WERI-Rb-1 (cell line): Measurements from ENCODE around the gene MEIOC.

Source experiments
- DNase-seq: peaks from one replicate; pipeline ENCODE4 v3.0.0-alpha.2; 2020
- H3K27ac ChIP-seq: fragments of 250-450 bp; sonication (Bioruptor Pico); 2 replicates; pipeline ENCODE4 v1.5.1; 2020; ENCODE audit warnings: mild to moderate bottlenecking, moderate library complexity
- H3K27me3 ChIP-seq: fragments of 250-450 bp; sonication (Bioruptor Pico); 2 replicates; pipeline ENCODE4 v1.5.1; 2021; ENCODE audit warnings: mild to moderate bottlenecking, low read depth, moderate library complexity; ENCODE audit not compliant: insufficient read depth, severe bottlenecking
- H3K36me3 ChIP-seq: fragments of 250-450 bp; sonication (Bioruptor Pico); 2 replicates; pipeline ENCODE4 v1.5.1; 2020; ENCODE audit warnings: mild to moderate bottlenecking, moderate library complexity
- H3K4me3 ChIP-seq: 2 replicates; pipeline ENCODE4 v1.5.1; 2011; ENCODE audit warnings: low read depth, mild to moderate bottlenecking, control low read depth, low read length
- H3K9me3 ChIP-seq: fragments of 250-450 bp; sonication (Bioruptor Pico); 2 replicates; pipeline ENCODE4 v1.5.1; 2021; ENCODE audit warnings: mild to moderate bottlenecking, moderate library complexity; ENCODE audit not compliant: severe bottlenecking
- CTCF ChIP-seq: IDR thresholded peaks from 2 replicates; pipeline ENCODE4 v1.5.1; 2011; ENCODE audit warnings: low read depth, mild to moderate bottlenecking, control low read depth, inconsistent platforms, low read length

The MEIOC gene

GRCh38 chr17:44655983-44656710 lies at the start of gene MEIOC:
TSS of gene MEIOC (plus strand) at chr17:44656468. CDS start at chr17:44656614, 146 bp downstream.
- no peaks in the 10 kb centered on the region for H3K36me3 ChIP-seq
- no peak within 1 kb of the TSS for H3K27ac ChIP-seq
- DNase-seq, result peak; percentile 57
- peaks cover 2% of the 10 kb centered on the region for H3K9me3 ChIP-seq
- peak within 1 kb of the TSS; percentile 46 for H3K4me3 ChIP-seq
- no peaks in the 10 kb centered on the region for H3K27me3 ChIP-seq
- no peak for TF ChIP-seq CTCF

- no peak for DNase-seq
- no peaks in the 10 kb centered on the region for H3K27me3 ChIP-seq
- no peak overlapping the region for H3K27ac ChIP-seq
- no peak overlapping the region for H3K4me3 ChIP-seq
- no peak for TF ChIP-seq CTCF
- H3K9me3 ChIP-seq, result peaks cover 4% of the 10 kb centered on the region
- H3K36me3 ChIP-seq, result no peaks in the 10 kb centered on the region
Measured at GRCh38 chr17:44606658-44607057, 49.6 kb upstream of the MEIOC start.

GRCh38 chr17:44607836-44608690 lies 48.2 kb upstream of the MEIOC start:
- H3K36me3 ChIP-seq, result no peaks in the 10 kb centered on the region
- no peaks in the 10 kb centered on the region for H3K27me3 ChIP-seq
- H3K9me3 ChIP-seq, result peaks cover 4% of the 10 kb centered on the region
- no peak for TF ChIP-seq CTCF
- DNase-seq, result peak; percentile 42
- peak overlapping the region; percentile 38 for H3K27ac ChIP-seq
- H3K4me3 ChIP-seq, result no peak overlapping the region

- no peak for DNase-seq
- no peak overlapping the region for H3K4me3 ChIP-seq
- H3K27ac ChIP-seq, result peak overlapping the region; percentile 38
- H3K27me3 ChIP-seq, result no peaks in the 10 kb centered on the region
- H3K36me3 ChIP-seq, result no peaks in the 10 kb centered on the region
- peaks cover 4% of the 10 kb centered on the region for H3K9me3 ChIP-seq
- TF ChIP-seq CTCF, result no peak
Measured at GRCh38 chr17:44608727-44609435, 47.4 kb upstream of the MEIOC start.

- H3K9me3 ChIP-seq, result peaks cover 4% of the 10 kb centered on the region
- no peak for DNase-seq
- H3K36me3 ChIP-seq, result no peaks in the 10 kb centered on the region
- H3K4me3 ChIP-seq, result no peak overlapping the region
- no peak for TF ChIP-seq CTCF
- no peak overlapping the region for H3K27ac ChIP-seq
- H3K27me3 ChIP-seq, result no peaks in the 10 kb centered on the region
Measured at GRCh38 chr17:44610331-44610730, 45.9 kb upstream of the MEIOC start.
